GM19043 (cell line): ENCODE measurements around the gene TSPAN10.

Experiments used
- ATAC-seq: cut with Tn5 transposase; IDR thresholded peaks from one replicate; pipeline ENCODE4 v1.9.1; 2021; ENCODE audit warnings: low read depth; ENCODE audit not compliant: unreplicated experiment

The TSPAN10 gene

DNA sequence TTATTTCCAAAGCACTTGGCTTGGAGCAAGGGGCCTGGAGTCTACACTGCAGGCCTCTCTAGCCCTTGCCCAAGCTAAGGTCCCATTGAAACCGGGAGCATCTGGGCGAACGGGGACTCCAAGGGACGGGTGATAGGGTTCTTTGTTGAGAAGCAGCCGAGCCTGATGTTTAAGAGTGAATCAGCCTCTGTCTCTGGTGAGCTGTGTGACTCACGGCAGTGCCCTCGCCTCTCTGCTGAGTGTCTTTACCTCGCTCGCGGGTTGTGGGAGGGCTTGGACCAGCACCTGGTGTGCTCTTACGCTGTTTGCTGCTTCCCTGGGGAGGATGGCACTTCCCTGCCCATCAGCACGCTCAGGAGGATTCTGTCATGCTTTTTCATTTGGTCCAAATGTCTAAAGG lies 48.1 kb downstream of the TSPAN10 start:
- no peak for ATAC-seq

DNA sequence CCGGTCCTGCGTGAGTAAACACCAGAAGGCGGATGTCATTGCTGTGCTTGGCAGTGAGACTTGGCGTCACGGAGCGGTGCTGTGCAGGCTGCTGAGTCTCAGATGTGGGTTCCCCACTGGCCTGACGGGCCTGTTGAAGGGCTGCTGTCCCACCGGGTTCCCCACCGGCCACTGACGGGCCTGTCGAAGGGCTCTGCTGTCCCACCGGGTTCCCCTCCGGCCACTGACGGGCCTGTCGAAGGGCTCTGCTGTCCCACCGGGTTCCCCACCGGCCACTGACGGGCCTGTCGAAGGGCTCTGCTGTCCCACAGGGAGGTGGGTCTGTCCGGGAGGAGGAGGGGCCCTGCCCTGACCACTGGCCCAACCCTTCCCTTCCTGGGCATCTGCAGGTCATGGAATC lies 49.6 kb downstream of the TSPAN10 start:
- no peak for ATAC-seq

DNA sequence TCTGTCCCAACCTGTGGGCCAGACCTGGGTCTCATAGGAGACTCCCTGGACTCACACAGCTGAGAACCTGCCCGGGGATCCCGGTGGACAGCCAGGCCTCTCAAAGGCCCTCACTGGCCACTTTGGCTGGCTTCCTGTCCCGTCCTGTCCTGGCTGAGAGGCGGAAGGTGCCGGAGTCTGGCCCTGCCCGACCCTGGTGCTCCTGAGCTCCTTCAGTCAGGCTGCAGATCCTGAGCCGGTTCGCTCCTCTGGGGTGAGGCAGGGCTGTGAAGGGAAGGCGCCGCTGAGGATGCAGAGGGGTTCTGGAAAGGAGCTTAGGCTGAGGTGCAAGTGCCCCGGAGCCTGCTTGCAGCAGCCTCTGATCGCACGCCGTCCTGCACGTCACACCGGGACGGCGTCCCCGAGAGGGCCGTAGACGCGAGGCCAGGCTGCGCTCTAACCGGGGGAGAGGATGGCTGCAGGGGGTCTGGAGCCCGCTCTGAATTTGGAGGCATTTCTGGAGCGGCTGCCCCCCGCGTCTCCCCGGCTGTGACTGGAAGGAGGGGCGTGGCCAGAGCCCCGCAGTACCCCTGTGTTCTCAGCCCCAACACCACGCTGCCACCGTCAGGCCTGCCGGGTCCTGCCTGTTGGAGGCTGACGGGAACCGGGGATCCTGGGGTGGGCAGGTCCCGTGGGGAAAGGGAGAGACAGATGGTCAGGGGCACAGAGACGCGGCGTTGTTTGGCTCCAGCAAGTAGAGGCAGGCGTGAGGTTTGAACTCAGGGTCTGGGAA lies 51.0 kb downstream of the TSPAN10 start:
- no peak for ATAC-seq

DNA sequence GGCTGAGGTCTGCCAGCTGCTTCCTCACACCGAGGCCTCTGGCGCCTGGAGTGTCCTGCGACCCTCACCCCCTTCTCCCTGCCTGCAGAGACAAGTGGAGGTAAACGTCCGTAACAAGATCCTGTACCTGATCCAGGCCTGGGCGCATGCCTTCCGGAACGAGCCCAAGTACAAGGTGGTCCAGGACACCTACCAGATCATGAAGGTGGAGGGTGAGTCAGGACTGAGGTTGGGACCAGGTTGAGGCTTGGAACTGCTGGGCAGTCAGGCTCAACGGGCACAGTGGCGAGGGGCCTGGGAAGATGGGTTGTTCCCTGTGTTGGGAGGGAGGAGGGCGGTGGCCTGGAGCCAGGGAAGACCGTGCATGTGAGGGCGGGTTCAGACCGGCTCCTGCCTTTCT lies 51.6 kb downstream of the TSPAN10 start:
- ATAC-seq: no peak

DNA sequence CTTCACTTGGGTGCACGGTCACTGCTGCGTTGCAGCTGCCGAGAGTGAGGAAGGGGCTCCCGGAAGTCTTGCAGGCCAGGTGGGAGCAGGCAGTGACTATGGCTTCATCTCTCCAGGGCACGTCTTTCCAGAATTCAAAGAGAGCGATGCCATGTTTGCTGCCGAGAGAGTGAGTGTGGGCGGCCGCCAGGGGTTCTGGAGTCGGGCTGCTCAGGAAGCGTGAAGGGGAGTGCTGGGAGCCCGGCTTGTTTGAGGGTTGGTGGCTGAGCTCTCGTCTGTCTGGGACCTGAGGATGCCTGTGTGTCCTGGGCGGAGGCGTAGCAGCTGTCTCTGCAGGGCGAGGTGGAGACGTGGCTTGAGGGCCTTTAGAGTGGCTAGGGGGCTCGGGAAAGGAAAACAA lies 53.1 kb downstream of the TSPAN10 start:
- ATAC-seq: no peak

DNA sequence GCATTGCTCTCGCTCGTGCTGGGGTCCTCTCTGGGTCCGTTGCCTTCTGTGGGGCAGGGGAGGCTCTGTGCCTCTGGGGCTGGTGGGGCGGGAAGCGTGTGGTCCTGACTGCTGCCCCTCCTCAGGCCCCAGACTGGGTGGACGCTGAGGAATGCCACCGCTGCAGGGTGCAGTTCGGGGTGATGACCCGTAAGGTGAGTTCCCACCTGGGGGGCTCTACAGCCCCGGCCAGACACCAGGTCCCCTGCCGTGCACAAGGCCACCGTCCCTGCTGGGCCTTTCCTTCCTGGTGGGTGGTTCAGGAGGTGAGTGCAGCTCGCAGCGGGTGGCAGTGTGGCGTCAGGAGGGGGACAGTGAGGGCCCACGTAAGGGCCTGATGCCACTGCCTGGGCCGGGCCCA lies 53.6 kb downstream of the TSPAN10 start:
- no peak for ATAC-seq

DNA sequence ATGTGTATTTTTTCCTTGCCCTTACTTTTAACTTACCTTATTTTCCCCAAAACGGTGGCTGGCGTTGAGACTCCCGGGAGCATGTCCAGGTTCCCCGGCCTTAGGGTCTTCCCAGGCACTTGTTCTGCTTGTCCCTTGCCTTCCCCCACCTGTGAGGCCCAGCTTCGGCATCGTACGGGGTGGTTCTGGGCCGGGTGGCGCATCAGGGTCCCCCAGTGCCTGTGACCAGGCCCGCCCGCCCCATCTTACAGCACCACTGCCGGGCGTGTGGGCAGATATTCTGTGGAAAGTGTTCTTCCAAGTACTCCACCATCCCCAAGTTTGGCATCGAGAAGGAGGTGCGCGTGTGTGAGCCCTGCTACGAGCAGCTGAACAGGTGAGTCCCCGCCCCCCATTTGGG lies 54.2 kb downstream of the TSPAN10 start:
- ATAC-seq: no peak

DNA sequence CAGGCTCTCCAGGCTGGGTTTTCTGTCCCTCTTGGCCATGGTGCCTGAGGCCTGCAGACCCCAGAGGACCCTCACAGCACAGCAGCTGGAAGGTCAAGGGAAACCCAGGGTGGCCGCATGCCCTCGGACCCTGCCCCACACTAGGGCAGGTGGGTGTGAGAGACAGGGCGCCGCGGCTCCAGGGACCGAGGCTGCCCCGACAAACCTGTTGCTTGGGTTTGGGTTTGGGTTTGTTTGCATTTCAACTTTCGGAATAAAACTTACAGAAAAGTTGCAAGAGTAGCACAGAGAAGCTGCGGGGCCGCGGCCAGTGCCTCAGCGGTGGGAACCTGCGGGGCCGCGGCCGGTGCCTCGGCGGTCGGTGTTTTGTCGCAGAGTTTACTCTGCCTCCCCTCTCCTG lies 54.6 kb downstream of the TSPAN10 start:
- no peak for ATAC-seq

DNA sequence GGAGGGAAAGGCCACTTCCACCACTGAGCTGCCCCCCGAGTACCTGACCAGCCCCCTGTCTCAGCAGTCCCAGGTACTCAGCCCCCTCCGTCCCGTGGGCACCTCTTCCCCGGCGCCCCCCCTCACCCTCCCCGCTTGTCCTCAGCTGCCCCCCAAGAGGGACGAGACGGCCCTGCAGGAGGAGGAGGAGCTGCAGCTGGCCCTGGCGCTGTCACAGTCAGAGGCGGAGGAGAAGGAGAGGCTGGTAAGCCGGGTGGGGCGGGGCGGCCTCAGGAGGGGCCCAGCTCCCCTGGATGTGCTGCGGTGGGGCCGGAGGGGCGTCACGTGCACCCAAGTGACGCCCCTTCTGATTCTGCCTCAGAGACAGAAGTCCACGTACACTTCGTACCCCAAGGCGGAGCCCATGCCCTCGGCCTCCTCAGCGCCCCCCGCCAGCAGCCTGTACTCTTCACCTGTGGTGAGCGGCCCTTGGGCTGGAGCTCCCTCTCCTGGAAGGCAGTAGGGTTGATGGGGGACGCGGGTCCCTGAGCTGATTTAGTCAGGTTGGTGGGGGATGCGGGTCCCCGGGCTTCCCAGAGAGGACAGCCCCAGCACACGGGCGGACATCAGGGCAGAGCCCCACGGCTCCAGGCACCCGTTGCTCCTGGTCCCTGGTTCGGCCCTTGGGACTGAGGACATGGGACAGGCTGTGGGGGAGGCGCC lies 56.7 kb downstream of the TSPAN10 start:
- ATAC-seq: no peak

DNA sequence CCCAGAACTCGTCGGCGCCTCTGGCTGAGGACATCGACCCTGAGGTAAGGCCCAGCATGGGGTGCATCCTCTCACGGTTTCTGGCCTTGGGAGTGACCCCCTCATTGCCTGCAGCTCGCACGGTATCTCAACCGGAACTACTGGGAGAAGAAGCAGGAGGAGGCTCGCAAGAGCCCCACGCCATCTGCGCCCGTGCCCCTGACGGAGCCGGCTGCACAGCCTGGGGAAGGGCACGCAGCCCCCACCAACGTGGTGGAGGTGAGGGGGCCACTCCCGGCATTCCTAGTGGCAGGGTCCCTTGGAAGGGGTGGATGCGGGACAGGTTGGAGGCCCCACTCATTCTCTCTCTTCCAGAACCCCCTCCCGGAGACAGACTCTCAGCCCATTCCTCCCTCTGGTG lies 57.8 kb downstream of the TSPAN10 start:
- ATAC-seq: no peak

DNA sequence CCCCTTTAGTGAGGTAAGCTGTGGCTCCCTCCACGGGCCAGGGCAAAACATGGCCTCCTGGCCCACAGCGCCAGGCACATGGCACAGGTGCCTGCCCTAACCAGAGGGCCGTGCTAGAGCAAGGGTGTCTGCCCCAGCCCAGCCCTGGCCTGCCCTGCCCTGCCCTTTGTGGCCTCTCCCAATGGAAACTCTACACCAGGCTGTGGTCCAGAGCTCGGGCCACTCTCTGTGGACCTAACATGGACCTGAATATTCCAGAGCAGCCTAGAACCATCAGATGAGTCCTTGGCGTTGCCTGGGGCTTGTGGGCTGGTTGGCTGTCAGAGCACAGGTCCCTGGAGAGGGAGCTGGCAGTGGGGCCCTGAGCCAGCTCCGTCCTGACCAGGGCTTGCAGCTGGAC lies 58.2 kb downstream of the TSPAN10 start:
- ATAC-seq: no peak

DNA sequence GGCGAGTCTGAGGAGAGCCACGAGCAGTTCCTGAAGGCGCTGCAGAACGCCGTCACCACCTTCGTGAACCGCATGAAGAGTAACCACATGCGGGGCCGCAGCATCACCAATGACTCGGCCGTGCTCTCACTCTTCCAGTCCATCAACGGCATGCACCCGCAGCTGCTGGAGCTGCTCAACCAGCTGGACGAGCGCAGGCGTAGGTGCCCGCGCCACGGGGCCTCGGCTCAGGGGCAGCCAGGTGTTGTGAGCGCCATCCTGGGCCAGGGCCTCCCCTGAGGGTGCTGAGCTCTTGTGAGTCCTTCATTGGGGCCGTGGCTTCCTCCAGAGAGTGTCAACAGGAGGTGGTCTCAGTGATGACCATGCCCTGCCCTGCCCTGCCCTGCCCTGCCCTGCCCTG lies 58.8 kb downstream of the TSPAN10 start:
- ATAC-seq: no peak

DNA sequence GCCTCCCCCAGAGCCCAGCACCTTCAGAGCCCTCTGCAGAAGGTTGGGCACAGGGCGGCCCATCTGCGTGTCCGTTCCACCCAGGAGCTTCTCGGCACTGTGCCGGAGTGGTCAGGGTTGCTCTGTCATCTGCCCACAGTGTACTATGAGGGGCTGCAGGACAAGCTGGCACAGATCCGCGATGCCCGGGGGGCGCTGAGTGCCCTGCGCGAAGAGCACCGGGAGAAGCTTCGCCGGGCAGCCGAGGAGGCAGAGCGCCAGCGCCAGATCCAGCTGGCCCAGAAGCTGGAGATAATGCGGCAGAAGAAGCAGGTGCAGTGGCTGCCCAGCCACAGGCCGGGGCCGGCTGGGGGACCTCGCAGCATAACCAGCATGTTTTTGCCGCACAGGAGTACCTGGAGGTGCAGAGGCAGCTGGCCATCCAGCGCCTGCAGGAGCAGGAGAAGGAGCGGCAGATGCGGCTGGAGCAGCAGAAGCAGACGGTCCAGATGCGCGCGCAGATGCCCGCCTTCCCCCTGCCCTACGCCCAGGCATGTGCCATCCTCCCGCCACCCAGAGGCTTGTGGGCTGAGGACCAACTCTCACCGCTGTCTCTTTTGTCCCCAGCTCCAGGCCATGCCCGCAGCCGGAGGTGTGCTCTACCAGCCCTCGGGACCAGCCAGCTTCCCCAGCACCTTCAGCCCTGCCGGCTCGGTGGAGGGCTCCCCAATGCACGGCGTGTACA lies 59.4 kb downstream of the TSPAN10 start:
- no peak for ATAC-seq

DNA sequence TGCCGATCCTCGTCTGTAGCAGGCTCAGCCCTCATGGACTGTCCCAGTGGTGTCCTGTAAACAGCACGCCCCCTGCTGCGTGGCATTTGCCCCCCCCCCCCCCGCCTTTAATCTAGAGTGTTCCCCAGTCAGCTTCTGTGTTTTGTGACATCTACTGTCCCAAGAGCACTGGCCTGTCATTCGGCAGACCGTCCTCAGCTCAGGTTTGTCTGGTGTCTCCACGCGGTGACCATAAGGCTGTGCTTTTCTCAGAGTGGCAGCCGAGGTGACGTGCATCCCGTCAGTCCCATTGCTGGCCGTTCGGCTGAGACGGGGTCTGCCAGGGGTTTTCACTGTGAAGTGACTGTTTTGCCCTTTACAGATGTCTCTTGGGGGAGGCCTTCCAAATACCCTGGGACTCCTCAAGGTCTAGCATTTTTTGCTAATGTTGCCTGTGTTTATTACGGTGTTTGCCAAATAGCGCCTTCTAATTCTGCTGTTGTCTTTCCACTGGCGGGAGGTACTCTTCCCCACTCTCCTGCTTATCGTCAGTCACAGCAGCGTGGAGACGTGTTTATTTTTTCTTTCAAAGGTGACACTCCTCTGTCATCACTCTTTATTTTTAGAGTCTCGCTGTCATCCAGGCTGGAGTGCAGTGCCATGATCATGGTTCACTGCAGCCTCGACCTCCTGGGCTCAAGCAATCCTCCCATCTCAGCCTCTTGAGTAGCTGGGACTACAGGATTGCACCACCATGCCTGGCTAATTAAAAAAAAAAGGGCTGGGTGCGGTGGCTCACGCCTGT lies 60.5 kb downstream of the TSPAN10 start:
- no peak for ATAC-seq
